ENCODE measurements around the gene ZBTB49.

The ZBTB49 gene

GRCh38 chr4:4281787-4282186 lies 8.3 kb upstream of the ZBTB49 start:
- DNase-seq, result no peak

DNA sequence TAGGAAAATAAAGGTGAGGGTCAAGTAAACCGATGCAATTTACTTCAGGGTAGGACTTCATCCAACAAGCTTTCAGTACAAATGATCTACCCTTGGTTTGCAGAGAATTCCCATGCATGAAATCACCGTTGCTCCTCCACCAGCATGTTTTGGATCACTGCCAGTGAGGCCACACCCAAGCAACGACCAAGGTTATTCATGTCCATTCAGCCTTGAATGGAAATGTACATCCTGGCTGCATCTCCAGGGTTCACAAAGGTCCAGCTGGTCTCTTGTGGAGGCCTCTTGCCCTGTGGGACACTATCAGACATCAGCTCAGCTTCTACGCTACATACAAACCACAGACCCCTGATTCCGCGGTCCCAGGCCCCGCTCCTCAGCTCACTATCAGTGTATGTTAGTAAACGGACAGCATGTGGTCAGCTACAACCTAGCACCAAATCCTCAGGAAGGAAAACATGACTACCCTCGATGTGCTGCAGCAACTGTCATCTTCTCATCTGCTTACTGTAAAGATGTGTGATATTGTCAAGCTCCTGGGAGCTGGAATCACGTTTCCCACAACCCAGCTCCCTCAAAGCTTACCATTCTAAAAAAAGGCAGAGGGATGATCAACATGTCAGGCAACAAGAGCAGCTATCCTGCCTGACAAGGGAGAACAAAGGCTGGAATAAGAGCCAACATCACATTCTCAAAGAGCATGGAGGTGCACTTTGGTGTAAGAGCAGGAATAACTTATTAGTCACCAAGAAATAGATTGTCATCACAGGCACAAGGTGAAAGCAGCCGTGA lies 5.0 kb upstream of the ZBTB49 start:
- no peak for DNase-seq

DNA sequence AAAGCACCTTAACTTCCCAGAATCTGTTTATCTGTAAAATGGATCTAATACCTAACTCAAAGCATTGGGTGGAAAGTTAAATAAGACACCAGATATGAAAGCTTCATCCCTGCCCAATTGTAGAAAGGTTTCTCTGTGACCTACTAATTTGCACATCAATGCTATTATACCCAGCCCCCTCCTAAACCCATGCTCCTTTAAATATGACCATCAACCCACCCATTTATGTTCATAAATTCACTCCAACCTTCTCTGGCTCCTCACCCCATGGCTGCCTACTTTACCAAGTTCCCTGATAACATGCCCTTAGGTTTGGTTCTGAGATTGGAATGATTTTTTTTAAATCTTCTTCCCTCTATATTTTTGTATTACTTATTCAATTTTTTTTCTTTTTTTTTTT lies 2.0 kb upstream of the ZBTB49 start:
- DNase-seq, result no peak

GRCh38 chr4:4289055-4289454 lies 996 bp upstream of the ZBTB49 start:
- no peak for DNase-seq

- no peak for DNase-seq
These were observed 482 bp upstream of the ZBTB49 start for GRCh38 chr4:4289597-4289940.

DNA sequence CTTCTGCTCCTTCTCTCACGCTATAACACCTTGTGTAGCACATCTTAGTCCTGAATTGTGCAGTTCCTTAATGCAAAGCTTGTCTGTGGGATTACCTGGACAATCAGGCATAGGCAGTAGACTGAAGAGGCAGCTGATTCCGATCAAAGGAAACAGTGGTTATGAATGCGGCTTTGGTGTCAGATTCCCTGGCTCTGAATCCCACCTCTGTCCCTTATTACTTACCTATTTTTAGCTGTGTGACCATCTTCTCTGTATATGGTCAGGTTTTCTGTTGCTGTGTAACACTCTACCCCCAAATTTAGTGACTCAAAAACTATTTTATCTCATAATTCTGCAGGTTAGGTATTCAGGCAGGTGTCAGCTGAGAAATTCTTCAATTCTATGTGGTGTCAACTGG lies 3.2 kb downstream of the ZBTB49 start:
- DNase-seq, result no peak

DNA sequence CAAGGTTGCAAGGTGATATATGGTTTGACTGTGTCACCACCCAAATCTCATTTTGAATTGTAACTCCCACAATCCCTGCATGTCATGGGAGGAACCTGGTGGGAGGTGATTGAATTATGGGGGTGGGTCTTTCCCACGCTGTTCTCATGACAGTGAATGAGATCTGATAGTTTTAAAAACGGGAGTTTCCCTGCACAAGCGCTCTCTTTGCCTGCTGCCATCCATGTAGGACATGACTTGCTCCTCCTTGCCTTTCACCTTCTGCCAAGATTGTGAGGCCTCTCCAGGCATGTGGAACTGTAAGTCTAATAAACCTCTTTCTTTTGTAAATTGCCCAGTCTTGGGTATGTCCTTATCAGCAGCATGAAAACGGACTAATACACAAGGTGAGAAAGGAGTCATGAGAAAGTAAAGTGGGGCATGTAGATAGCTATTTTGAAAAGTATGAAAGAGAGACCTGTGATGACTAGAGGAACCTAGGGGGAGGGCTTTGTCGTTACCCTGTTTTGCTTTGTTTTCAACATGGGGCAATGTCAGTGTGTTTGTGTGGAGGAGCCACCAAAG lies 6.3 kb downstream of the ZBTB49 start:
- no peak for DNase-seq

DNA sequence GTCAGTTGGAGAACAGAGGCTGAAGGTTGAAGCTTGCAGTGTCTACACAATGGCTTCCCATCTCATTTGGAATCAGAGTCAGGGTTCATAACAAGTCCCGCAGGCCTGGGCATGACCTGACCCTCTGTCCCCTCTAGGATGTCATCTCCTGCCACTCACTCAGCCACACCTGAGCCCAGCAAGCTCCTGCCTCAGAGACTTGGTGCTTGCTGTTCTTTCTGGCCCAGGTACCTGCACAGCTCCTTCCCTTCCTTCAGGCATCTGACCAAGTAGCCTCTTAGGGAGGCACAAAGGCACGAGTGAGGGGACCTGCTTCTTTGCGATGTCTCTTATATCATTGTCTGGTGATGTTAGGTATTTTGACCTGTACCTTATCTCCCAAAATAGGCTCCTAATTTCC lies 9.0 kb downstream of the ZBTB49 start:
- DNase-seq, result no peak

- no peak for DNase-seq
These were observed 11.9 kb downstream of the ZBTB49 start for GRCh38 chr4:4302001-4302400.

DNA sequence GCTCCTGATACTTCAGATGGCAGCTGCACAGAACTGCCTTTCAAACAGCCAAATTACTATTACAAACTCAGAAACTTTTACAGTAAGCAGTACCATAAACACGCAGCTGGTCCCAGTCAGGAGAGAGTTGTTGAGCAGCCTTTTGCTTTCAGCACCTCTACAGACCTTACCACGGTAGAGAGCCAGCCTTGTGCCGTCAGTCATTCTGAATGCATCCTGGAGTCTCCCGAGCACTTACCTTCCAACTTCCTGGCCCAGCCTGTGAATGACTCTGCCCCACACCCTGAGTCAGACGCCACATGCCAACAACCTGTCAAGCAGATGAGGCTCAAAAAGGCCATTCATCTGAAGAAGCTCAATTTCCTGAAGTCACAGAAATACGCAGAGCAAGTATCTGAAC lies 12.4 kb downstream of the ZBTB49 start:
- DNase-seq, result no peak

- DNase-seq, result no peak
These were observed 16.9 kb downstream of the ZBTB49 start for GRCh38 chr4:4306920-4307319.

DNA sequence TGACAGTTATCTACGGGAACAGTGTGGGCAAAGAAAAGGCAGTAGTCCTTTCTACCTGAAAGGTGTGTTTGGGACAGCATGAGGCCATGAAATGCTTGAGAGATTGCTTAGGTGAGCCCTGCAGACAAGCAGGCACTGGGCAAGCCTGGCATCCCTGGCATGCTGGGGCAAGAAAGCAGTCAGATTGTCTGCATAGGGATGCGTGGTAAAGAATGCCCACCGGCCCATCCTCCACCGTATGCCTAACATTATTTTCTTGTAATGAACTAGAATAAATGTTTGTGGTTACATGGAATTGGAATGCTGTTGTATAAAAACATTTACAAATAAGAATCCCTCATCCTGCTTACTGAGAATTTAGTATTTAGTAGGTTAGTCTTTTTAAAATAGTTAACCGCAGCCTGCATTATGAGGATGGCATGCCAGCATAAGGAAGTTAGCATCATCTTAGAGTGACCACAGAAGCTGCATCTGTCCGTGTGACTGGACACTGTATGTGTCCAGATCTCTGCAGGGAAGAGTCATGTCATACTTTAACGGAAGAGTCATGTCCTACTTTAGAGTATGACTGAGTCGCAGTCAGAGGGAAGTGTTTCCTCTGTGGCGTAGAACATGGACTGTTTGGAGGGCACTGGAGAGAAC lies 18.9 kb downstream of the ZBTB49 start:
- no peak for DNase-seq

- DNase-seq, result no peak
These were observed 21.1 kb downstream of the ZBTB49 start for GRCh38 chr4:4311193-4311592.

GRCh38 chr4:4315461-4316149 lies 25.6 kb downstream of the ZBTB49 start:
- DNase-seq, result no peak

DNA sequence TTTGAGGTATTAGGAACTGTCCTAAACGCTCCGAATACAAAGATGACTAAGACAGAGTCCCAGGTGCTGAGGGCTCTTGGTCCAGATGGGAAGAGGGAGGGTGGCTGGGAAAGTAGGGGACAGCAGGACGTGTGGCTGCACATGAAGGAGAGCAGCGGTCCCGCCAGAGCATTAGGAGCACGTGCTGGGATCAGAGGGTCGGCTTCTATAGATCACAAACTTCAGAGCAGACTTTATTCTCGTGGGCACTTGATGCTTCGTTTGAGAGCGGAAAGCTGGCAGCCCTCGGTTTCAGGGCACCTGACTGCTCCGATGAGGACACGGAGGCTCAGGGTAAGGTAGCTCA lies 26.1 kb downstream of the ZBTB49 start:
- no peak for DNase-seq

- DNase-seq, result no peak
These were observed 27.6 kb downstream of the ZBTB49 start for GRCh38 chr4:4317496-4318232.

DNA sequence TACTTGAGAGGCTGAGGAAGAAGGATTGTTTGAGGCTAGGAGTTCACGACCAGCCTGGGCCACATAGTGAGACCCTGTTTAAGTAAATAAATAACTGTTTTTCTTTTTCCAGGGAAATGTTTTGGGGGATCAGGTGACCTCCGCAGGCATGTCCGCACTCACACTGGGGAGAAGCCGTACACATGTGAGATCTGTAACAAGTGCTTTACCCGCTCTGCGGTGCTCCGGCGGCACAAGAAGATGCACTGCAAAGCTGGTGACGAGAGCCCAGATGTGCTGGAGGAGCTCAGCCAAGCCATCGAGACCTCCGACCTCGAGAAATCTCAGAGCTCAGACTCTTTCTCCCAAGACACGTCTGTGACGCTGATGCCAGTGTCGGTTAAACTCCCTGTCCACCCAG lies 30.5 kb downstream of the ZBTB49 start:
- DNase-seq, result no peak

DNA sequence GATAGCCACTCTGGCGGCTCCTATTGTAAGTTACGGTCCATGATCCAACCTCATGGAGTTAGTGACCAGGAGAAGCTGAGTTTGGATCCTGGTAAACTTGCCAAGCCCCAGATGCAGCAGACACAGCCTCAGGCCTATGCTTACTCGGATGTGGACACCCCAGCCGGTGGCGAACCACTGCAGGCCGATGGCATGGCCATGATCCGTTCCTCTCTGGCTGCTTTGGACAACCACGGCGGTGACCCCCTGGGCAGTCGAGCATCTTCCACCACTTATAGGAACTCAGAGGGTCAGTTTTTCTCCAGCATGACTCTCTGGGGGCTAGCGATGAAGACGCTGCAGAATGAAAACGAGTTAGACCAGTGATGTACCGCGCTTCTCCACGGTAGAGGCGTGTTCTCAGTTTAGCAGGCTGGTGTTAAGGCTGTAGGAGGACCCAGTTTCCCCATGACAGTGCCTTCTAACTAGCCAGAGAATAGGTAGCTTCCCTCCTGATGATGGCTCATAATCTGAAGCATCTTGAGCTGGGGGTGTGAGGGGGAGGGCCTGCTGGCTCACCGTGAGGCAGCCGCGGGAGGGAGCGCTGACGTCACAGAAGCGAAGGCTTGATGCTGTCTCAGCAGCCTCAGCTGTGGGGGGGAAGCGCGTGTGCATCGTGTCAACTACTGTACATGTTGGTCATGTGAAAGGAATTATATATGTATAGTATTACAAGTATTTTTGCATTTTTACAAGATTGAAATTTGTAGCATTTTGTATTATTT lies 31.1 kb downstream of the ZBTB49 start:
- no peak for DNase-seq

- DNase-seq, result no peak
These were observed 32.1 kb downstream of the ZBTB49 start for GRCh38 chr4:4321951-4322688.

DNA sequence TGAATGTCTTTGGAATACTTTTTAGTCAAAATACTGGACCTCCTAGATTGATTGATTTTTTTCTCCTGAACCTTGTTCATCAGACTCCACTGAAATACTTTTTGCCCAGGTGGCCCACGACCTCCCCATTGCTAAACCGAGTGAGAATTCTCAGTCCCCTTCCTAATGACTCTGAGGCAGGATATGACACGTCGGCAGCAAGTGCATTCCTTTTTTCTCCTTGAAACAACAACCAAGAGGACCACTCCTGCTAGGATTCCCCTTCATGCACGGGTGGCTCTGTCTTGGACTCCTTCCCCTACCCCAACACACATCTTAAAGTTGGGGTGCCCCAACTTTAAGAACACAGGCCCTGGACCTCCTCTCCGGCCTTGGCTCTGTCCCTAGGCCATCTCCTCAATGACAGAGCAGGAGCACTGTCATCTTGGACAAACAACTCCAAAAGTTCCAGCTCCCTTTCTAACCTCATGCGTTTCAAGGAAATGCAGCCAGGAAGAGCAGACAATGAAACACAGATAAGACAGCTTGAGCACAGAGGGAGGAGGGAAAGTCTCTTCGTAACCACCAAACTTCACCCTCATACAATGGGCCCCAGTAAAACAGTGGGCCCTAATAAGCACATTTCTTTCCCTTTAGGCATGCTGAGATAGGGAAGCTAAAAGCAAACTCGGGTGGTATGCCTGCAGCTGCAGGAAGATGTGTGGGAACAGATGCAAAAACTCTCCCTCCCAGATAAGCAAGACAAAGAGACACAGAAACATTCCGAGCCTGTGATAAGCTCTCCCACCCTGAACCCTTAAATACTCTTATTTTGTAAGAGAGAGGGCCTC lies 33.9 kb downstream of the ZBTB49 start:
- DNase-seq, result no peak

DNA sequence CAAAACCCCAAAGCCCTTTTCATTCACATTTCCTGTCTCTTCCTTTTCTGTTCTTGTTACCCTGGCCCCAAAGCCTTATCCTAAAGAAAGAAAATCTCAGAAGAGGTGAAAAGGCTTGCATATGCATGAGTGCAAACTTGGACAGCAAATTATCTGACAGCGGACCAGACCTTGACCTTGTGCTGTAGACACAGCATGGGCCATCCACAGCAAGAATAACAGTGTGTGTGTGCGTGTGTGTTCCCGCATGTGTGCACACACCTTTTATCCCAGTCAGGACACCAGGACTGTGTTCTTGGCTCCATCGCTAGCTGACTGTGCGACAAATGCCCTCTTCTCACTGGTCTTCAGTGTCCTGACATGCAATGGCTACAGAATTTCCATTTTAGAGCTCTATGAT lies 35.3 kb downstream of the ZBTB49 start:
- no peak for DNase-seq

Measured in stimulated activated naive CD4-positive, alpha-beta T cell (primary cell).